NCI-H526 (cell line): ENCODE results near the gene KCNMA1.

Source experiments
- DNase-seq, 2 experiments: peaks; one replicate each; lab custom pipeline; 2025; lab: John Stamatoyannopoulos, UW

The KCNMA1 gene

GRCh38 chr10:76887223-76888010, 750.2 kb downstream of the KCNMA1 start:
- no peak for DNase-seq

DNA sequence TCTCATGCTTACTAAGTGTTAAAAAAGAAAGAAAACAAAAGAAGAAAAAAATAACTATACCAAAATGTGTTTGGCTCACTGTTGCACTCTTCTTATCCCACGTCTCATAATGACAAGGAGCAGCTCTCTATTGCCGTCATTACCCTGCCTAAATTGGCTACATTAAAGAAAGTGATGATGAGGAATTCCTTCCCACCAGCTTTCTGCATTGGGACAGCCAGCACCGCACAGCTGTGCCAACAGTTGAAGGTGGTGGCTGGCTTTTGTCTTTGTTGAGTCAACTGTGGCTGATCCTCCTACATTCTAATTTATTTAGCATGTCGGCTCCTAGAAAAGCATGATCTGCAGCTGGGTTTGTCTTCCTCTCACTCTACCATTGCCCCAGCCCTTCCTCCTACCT, 751.8 kb downstream of the KCNMA1 start:
- no peak for DNase-seq

- no peak for DNase-seq
Observed at GRCh38 chr10:76884673-76885275, 752.8 kb downstream of the KCNMA1 start.

GRCh38 chr10:76883596-76883995, 754.0 kb downstream of the KCNMA1 start:
- no peak for DNase-seq

DNA sequence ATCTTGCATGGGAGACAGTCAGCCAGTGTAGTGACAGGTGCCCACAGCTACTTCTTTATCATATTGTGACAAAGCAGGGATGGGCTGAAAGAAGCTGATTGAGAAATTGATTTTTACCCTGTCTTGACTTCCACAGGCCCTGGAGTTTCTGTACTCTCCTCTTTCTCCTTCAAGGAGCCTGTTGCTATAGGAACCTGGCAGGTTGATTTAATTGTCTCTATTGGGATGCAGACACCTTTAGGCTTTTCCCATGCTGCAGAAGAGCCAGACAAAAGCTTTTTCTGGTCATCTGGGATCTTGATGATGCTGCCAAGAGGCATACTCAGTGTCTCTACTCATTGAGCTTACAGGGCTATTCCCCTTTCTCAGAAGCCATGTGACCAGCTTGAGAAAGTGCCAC, 754.8 kb downstream of the KCNMA1 start:
- no peak for DNase-seq

GRCh38 chr10:76882245-76882644, 755.4 kb downstream of the KCNMA1 start:
- no peak for DNase-seq

DNA sequence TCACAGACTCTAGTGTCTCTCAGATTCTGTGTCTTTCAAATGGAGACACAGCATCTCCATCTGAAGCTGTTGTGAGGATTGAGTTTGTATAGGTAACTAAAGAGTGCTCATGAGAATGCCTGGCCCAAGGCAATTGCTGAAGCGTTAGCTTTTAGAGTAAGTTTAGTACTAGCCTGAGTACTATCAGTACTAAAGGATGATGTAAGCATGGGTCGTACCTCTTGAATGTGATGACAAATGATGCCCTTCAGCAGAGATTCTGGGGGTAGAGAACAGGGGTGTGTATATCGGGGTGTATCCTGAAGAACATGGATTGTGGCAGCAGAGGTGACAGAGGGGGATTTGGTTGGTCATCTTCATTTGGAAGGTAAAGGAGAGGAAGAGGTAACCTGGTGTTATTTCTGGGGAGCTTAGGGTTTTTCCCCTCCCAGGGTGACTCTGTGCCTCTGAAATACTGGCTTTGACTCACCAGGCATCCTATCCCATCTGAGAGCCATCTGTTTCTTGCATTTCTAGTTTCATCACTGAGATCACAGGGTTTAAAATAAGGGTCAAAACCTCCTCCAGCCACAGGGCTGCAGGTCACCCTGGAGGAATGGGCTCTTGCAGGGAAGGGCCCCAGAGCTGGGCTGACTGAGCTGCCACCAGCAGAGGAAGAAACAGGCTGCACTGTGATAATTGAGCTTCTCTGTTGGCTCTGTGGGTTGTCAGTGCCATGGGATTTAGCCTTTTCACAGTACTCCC, 756.0 kb downstream of the KCNMA1 start:
- DNase-seq: no peak

GRCh38 chr10:76880931-76881330, 756.7 kb downstream of the KCNMA1 start:
- no peak for DNase-seq

DNA sequence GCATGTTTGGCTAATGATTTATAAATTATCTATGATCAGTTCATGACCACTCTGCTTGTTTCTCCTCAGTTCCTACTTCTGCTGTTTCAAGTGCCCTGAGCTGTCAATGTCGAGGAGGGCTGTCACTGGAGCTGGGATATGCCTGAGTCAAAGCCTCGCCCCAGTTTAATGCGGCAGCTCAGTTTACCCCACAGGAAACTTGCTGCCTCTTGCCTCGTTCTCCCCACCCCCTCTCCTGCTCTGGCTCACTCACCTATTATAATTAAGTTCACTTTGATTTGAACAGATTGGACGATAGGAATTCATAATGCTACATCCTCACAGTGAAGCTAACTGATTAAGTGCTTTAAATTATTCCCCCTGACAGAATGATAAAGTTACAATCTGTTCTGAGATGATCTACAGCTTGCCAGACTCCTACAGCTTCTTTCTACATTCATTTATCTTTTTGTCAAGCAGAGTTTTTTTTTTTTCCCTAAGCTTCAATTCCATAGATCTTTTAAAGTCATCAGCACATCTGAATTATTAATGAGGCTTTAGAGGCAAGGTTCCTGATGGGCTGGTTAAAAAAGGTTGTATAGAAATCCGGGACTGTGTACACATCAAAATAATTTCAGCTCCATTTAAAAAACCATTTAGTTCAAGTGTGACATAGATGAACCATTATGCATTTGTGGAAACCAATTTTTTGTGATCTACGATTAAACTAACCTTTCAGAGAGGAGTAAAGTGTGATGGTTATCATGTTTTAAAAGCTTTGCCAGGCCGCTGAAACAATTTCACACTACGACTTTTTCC, 758.3 kb downstream of the KCNMA1 start:
- DNase-seq: no peak

DNA sequence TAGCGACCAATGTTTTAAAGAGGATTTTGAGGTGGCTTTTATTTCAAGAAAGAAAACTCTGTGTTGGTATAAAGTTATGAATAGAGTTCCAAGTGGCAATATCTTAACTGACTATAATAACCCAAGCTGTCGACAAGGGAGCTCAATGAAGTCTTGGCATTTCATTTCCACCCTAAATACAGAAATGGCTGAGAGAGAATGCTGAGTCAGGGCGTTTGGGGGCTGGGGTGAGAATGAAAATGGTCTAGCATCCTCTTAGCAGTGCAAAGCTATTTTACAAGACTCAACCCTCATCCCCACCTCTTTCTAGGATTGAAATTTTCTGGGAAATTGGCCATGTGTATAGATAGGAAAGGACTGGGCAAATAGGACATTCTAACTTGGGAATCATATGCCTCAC, 759.1 kb downstream of the KCNMA1 start:
- DNase-seq: no peak

- DNase-seq: no peak
Observed at GRCh38 chr10:76874896-76875295, 762.7 kb downstream of the KCNMA1 start.

- DNase-seq: no peak
Observed at GRCh38 chr10:76874176-76874575, 763.4 kb downstream of the KCNMA1 start.

GRCh38 chr10:76871697-76872295, 765.8 kb downstream of the KCNMA1 start:
- no peak for DNase-seq

GRCh38 chr10:76869931-76870330, 767.7 kb downstream of the KCNMA1 start:
- no peak for DNase-seq

DNA sequence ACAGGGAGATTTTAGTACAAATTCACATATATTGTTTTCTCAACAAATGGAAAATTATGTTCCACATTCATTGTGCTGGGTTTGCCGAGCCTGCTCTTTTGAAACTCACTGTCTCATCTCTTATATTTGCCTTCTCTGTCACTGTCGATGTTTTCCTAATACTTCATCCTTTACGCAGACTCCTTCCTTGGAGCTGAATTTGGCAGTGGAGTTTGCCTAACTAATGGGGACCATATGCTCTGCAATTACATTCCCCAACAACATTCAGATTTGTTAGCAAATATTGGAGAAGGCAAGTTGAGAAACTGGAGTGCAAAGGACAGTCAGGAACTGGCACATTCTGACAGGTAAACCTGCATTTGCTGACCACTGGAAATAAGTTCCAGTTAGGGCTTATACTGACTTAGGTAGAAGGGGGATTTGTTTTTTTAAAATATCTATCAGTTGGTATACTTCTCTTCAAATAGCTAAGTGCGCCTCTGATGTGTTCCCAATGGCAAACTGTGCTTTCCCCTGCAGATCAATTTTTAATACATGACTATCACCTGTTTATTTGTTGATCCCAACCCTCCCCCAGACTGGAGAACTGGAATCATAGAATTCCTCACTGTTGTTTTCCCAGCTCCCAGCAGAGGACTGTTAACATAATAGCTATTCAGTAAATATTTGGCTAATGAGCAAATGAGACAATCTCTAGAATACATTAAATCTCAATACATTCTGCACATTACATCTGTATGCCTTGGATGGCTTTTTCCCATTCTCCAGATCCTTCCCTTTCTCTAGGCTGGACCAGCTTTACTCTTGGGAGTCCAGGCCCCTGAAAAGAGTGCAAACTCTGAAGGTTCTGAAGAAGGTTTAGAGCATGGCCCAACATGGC, 769.3 kb downstream of the KCNMA1 start:
- no peak for DNase-seq

GRCh38 chr10:76866841-76867586, 770.6 kb downstream of the KCNMA1 start:
- DNase-seq: no peak

DNA sequence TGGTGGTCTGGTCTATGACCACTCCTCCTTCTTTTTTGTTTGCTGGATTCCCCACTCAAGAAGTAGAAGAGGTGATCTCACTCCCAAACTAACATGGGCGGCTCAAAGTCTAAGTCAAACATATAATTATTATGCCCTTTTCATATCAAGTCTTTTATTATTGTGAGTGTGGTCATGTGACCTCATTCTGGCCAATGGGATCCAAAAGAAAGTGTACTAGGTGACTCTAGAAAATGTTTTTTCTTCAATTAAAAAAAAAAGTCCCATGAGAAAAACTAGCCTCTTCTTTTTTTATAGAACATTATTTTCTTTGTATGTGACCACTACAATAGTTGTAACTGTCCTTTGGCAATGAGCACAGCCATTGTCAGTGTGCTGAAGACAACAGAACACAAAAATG, 772.7 kb downstream of the KCNMA1 start:
- DNase-seq: no peak

- DNase-seq: no peak
Observed at GRCh38 chr10:76858721-76859120, 778.9 kb downstream of the KCNMA1 start.

GRCh38 chr10:76840802-76841201, 796.8 kb downstream of the KCNMA1 start:
- DNase-seq: no peak

DNA sequence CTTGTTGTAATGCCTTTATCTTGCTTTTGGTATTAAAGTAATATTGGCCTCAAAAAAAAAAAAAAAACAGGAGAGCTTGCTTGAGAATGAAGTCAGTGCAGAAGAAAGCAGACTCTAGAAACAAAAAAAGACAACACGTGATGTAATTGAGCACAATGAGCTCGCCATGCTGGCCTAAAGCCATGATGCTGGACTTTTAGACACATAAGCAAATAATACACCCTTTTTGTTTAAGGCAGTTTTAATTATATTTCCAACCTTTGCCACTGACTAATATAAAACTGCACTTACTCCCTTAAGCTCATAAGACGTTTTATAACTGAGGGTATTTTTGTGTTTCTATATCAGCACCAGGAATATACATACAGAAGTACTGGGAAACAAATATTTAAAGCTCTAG, 798.3 kb downstream of the KCNMA1 start:
- DNase-seq: no peak
